ENCODE data around the gene NPHP4.

The NPHP4 gene

DNA sequence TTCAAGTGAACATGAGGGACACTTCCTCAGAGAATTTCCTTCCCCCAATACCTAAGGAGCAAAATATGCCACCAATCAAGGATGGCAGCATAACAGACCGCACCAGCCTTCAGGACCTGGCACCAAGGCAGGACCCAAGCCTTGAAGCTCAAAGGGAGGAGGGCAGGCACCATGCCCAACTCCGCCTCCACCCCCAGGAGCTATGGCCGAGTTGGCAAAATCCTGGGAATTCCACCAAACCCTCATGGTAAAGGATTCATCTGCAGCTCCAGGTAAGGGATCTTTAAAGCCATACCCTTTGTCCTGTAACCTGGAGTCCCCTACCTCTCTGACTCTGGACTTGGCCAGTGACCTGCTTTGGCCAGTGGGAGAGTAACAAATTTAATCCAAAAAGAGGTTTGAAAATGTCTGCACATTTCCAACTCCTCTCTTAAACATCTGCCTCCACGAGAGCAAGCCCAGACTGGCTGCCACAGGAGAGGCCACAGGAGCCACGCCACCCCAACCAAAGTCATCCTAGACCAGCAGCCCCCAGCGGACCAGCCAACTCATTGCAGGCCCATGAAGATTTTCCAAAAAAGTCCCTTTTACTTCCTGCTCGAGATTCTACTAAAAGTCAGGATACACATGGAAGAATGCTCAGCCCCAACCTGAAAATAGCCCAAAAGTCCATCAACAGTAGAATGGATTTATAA lies 41.9 kb downstream of the NPHP4 start:
- no peak for DNase-seq (ENCODE audit: low read depth in 2 of 2)

DNA sequence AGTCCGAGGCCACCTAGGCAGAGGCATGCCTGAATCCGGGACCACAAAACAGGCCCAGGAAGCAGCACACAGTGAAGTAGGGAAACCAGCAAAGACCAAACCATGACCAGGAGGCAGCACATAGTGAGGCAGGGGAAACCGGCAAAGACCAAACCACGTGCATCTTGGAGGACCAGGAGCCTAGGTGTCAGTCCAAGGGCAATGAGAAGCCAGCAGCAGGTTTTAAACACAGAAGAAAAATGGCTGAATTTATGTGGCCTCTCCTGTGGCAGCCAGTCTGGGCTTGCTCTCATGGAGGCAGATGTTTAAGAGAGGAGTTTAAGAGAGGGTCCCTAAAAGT lies 42.5 kb downstream of the NPHP4 start:
- no peak for DNase-seq (ENCODE audit: low read depth in 2 of 2)

DNA sequence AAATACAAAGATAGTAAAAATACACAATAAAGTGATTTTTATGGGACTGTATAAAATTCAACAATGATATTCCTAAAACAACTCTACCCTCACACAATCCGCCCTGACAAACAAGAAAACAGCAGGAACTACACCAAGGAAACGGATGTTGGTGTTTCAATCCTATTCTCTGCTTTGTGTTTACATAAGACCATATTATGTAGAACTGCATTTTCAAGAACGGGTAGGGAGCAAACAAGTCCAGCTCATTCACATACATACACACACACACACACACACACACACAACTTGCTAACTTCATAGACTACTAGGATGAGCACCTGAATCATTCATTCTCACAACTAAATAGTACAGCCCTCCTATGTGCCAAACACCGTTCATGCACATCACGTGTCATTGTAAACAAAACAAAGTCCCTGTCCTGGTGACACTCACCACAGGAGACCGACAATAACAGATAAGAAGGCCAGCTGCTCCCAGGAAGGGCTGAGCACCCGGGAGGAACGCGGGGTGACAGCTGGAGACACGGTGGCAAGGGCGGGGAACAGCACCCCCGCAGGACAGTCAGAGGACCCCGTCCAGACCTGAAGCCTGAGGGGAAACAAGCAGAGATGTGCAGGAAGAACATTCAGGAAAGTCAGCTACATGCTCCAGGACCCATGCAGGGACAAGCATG lies 43.0 kb downstream of the NPHP4 start:
- DNase-seq (ENCODE audit: low read depth in 2 of 2), result no peak

DNA sequence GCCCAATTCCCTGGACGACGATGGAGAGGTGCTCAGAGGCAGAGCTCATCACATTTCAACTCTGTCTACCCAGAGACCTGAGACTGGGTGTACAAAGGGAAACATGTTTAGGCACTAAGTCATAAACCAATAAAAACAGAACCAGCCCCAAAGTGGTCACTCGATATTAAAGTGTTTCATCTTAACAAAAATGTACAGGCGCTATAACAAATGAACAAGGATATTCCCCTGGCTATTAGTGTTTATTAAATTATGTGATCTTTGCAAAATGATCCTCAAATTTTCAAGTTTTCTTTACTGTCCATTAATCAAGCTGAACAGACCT lies 43.6 kb downstream of the NPHP4 start:
- DNase-seq (ENCODE audit: low read depth in 2 of 2), result no peak

DNA sequence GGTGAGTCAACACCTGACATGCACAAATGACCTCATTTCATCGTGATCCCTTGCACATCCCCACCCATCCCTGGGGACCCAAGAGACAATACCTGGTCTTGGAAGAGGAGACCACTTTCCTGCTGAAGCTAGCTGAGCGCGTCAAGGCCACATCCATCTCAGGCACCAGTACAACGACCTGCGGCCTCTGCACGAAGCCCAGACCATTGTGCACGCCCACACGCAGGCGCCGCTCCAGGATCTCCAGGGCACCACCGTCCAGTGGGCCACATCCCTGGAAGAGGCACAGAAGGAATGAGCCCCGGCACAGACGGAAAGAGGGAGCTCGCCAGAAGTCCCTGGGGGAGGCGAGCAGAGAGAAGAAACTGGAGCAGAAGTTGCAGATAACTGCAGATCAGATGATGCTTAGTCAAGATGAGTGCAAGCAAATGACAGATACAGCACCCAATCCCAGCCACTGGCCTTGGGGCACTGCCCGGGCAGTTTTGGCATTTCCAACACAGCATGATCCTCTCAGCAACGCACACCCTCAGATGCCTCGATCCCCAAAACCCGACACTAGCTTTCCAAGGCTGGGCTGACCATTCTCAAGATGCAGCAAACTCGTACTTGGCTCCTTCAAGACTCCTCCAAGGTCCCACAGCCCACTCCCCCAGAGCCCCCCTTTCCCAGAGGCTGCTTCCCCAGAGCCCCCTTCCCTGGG lies 44.1 kb downstream of the NPHP4 start:
- DNase-seq (ENCODE audit: low read depth in 2 of 2), result no peak

DNA sequence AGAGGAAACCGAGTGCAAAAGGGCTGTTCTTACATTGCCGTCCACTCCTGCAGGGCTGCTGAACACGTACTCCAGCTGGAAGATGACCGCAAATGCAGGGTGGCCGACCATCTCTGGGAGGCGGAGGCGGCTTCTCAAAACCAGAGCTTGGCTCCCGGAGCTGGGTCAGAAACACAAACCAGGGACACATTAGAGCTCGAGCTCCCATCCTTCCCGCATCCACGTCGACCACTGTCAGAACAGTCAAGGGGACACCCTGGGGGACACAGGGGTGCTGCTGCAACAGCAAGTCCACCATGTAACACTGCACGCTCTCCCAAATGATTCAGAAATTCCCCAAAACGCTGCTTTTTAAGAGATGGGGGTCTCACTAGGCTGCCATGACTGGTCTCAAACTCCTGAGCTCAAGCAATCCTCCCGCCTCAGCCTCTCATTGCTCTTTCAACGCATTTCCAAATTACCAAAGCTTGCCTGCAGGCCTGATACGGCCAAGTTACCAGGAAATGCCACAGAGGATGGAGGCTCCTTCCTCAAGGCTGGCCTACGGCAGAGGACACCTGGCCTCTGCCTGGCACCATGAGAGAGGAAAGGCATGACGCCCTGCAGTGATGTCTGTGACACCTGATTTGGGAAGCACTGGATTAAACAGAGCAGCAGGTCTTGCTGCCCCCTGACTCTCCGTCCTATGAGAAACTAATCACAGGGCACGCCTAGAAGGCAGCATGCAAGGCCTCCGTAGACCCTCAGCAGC lies 45.0 kb downstream of the NPHP4 start:
- no peak for DNase-seq (ENCODE audit: low read depth in 2 of 2)

DNA sequence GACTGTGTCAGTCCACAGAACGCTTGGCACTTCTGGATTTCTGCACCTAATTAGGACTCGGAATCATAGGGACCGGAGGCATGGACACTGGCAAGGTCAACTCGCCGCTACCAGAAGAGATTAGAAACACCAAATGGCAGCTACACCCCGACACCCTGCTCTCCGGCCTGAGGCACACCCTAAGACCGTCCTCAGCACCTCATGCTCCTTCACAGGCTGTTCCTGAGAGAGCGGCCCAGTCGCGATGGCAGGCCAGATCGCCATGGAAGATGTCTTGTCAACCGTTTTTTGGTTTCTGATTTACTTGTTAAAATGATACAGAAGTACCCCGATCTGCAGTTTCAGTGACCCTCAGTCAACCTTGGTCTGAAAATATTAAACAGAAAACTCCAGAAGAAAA lies 46.8 kb downstream of the NPHP4 start:
- DNase-seq (ENCODE audit: low read depth in 2 of 2), result no peak

DNA sequence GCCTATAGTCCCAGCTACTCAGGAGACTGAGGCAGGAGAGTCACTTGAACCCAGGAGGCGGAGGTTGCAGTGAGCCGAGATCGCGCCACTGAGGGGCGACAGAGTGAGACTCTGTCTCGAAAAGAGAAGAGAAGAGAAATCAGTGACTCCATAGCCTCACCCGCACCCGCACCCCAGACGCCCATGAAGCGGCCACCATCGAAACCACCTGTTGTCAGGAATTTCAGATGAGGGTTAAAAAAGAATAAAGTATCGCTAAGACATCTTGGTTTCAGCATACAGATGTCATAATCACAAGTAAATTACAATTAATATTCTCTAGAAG lies 47.4 kb downstream of the NPHP4 start:
- DNase-seq (ENCODE audit: low read depth in 2 of 2), result no peak

DNA sequence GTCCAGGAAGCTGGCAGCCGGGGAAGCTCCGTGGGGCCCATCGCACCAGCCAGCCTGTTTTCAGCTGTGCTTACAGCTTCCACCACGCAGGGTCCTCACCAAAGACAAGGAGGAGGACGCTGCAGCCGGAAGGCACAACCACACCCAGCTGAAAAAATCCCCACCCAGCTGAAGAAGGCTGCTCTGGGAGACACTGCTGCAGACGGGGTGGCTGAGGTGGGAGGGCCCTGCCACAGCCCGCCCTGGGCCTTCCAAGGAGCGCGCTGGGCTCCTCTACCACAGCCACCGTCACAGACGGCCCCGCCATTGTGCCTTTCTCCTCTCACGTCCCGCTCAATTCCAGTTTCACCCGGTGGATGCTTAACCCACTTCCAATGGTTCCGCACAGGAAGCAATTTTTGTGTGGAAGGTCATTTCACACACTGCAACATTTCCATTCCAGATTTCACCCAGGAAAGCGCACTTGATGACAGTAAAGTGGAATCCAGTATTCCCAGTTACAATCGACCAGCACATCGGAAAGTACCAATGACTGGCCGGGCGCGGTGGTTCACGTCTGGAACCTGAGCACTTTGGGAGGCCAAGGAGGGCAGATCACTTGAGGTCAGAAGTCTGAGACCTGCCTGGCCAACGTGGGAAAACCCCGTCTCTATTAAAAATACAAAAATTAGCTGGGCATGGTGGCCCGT lies 47.9 kb downstream of the NPHP4 start:
- no peak for DNase-seq (ENCODE audit: low read depth in 2 of 2)

DNA sequence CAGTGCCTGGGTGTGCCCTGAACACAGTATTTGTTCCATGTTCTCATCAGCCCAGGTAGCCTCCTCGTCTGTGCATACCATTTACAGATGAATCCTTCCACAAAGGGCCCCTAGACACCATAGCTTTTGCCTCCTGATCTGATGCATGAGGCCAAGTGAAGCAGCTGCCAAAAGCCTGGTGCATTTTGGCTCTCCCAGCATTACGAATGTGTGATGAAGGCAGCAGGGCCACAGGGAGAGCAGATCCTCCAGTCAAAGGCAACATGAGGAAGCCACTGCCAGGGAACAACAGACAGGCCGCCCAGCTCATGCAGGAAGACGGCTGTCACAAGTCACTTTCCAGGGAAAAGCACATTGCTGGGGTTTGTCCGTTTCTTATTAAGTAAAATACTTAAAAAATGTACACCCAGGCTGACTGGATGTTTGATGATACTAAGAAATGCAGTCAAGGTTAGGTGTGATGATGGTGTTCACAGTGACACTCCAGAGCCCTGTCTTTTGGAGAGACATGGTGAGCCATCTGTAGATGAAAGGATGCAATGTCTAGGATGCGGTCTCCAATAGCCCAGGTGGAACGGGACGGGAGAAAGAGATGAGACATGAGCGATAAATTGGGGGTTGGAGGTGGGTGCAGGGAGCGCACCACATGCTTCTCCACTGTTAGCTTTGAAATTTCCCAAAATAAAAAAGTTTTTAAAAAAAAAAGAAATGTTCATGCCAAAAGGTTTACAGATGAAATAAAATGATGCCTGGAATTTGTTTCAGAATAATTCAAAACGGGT lies 48.7 kb downstream of the NPHP4 start:
- DNase-seq (ENCODE audit: low read depth in 2 of 2), result no peak

DNA sequence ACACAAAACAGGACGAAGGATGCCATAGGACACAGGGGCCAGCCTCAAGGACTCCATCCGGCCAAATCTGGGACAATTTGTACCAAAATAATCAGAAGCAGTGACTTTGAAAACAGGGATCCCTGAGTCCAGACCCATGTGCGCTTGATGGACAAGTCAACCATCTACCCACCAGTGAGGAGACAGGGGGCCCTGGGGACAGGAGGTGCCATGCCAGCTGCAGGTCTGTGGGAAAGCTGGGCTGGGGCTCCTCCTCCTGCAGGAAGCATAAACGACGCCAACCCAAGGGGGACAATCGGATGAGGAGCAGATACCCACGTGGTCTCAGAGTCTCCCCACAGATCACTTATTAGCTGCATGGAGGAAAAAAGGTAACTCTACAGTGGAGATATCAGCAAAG lies 50.6 kb downstream of the NPHP4 start:
- no peak for DNase-seq (ENCODE audit: low read depth in 2 of 2)

DNA sequence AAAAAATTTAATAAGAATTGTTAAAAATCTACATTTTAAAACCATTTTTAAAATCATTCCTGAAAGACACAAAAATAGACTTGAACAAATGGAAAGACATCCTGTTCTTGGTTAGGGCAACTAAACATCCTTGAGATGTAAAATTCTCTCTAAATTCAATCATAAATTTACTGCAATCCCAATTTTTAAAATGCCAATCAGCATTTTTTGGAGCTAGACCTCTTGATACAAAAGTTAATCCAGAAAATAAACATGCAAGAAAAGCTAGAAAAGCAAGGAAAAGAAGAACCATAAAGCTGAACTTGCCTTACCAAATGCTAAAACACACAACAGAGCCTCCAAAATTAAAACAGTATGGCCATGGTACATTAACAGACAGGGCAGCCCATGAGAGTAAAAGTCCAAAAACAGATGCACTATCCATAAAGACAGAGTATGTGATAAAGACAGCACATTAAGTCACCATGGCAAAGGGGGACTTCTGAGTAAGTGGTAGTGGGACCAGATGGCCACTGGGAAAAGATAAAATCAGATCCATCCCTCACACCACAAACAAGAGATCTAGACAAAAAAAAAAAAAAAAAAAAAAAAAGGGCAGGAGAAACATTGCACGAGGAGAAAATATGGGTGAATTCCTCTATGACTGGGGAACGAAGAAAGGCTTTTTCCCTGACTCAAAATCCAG lies 51.4 kb downstream of the NPHP4 start:
- no peak for DNase-seq (ENCODE audit: low read depth in 2 of 2)

DNA sequence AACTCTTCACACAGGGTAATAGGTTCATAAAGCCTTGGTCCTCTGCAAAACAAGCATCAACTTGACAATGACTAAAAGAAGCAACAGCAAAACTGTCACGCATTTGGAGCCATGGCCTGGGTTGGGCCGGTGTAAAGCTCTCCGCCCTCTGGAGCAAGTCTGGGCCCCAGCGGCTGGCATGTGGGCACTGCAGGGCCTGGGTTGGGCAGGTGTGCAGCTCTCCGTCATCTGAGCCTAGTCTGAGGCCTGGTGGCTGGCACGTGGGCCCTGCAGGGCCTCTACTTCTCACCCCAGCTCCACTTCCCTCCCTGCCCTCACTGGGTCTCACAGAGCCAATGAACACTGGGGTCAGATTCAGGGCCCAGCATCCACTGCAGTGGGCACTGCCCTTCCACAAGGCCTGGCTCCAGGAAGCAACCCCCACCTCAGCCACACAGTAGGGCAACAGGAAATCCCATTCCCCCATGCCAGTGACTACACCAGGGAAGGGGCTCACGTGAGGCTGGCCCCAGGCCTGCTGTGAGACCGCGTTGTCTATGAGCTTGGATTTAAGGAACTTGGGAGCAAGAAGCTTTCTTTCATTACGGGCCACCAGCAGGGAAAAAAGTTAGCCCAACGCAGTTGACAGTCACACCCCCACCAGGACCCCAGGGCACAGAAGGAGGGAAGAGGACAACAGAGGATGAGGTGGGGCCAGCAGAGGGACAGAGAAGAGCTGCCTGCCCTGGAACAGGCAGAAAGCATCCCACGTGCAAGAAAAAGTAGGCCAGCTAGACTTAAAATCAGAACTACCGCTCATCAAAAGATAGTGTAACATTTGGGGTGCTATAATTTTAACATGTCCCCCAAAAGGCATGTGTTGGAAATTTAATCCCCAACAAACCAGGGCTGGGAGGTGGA lies 52.7 kb downstream of the NPHP4 start:
- DNase-seq (ENCODE audit: low read depth in 2 of 2), result no peak

DNA sequence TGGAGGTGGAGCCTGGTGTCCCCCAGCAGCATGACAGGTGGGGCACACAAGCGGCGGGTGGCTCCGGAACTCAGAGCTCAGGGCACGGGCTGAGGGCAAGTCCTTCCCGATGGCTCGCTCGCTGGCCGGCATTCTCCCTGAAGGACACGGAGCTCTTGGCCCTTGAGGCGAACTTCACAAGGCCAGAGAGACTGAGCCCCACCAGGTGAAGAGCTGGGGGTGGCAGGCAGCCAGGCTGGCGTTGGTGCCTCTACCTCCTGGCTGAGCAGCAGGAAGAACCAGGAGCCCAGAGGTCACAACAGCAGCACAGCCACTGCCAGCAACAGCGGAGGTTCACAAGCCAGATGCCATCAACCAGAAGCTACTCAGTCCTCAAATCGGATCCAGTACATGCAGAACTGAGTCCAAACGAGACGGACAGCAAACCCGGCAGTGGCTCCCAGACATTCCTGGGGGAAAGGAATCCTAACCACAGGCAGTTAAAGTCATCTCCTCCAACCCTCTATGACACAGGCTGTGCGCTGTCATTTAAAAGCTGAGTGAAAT lies 54.1 kb downstream of the NPHP4 start:
- DNase-seq (ENCODE audit: low read depth in 2 of 2), result no peak

DNA sequence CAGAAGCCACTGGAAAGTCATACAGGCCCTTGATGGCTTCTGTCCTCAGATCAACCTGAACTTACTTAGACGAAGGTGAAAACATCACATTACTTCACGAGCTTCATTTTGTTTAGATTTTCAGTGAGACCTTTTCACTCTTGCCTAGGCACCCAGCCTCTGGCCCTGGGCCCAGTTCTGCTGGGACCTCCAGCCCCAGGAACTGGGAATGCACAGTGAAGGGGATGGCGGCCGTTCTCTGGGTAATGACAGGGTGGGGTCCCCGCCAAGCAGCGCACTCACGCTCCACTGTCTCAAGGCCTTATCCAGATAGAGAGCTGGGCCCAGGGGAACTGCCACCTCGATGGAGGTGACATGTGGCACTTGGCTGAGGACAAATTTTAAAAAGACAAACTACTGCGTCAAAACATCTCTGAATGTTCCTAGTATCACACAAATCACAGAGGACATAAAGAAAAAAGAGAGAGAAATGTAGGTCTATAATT lies 54.8 kb downstream of the NPHP4 start:
- DNase-seq (ENCODE audit: low read depth in 2 of 2), result no peak

DNA sequence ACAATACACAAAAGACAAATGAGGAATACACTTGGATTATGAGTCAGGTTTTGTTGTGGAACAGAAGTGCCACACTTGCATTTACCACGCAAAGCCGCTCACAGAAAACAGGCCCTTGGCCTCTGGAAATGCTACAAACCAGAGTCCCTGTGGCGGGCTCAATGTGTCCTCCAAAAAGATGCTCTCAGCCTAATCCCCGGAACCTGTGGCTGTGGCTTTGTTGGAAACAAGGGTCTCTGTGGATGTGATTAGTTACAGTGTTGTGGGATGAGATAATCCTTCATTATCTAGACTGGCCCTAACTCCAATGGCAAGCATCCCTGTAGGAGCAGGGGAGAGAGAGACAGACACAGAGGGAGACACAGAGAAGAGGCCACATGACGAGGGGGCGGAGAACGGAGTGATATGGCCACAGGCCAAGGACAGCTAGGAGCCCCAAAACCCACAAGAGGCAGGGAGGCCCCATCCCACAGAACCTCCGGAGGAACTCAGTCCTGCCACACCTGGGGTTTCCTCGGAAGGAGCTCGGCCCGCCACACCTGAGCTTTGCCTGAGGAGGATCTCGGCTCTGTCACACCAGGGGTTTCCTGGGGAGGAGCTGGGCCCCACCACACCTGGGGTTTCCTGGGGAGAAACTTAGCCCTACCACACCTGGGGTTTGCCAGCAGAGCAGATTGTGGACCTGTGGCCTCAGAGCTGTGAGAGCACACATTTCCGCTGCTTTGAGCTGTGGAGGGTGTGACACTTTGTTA lies 55.4 kb downstream of the NPHP4 start:
- DNase-seq (ENCODE audit: low read depth in 2 of 2), result no peak

DNA sequence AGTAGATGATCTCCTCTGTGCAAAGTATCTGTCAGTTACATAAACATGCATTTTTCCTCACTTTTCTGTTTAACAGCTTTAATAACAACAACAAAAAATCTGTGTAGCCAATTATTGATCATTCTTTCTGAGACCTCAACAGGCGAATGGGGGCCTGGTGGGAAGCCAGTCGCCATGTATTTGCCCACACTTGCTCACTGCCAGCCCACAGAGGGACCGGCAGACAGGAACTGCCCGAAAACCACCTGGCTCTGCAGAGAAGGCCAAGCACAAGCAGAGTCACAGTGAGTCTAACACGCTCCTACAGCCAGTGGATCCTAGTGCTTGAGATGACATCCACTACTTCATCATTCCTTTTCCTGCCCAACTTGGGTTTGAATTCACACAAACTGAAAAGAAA lies 56.1 kb downstream of the NPHP4 start:
- DNase-seq (ENCODE audit: low read depth in 2 of 2), result no peak

DNA sequence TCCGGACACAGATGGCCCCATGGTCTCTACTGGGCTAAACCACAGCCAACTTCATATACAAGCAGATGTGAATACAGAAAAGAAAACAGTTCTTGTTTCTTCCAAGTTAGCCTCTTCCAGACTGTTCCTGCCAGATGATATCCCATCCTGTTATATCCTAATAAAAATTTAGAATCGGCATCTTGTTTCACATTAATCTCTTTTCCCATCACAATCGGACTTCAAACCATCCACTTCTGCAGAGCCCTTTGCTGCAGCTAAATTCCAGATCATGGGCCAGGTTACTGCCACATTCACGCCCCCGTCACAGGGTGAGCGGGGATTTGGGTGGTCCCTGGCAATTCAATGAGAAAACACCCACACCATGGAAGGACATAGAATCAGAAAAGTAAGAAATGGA lies 57.2 kb downstream of the NPHP4 start:
- no peak for DNase-seq (ENCODE audit: low read depth in 2 of 2)
